ENCODE data around the gene RCC2. TPM values are rescaled to one million over a fixed set of nuclear protein-coding genes. Genes with fewer than 3 reads are reported as not detected.

Gene RCC2
- total RNA-seq, 2 donors from 2014 or later = 112 to 181 TPM

DNA sequence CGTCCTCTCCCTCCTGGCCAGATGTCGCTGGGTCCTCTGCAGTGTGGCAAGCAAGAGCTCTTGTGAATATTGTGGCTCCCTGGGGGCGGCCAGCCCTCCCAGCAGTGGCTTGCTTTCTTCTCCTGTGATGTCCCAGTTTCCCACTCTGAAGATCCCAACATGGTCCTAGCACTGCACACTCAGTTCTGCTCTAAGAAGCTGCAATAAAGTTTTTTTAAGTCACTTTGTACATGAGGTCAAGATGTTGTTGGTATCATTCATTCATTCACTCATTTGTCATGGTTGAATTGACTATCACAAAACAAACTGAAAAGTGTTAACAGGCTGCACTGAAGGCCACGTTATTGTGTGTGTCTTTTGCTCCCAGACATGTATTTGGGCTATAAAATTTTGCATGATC is 75.7 kb downstream of the RCC2 start:
- DNase-seq (ENCODE audit: low spot score) = no peak
- Mint-ChIP-seq H3K4me1 (ENCODE audit: low read depth in 2 of 2) (no peaks in the 10 kb centered on the region), H3K4me3 (no peak overlapping the region), H3K36me3 (no peaks in the 10 kb centered on the region), H3K9me3 (no peaks in the 10 kb centered on the region), H3K27me3 (peaks cover 8 to 14% of the 10 kb centered on the region in 2 donors), H3K27ac (no peak overlapping the region)
- no peak for ATAC-seq

DNA sequence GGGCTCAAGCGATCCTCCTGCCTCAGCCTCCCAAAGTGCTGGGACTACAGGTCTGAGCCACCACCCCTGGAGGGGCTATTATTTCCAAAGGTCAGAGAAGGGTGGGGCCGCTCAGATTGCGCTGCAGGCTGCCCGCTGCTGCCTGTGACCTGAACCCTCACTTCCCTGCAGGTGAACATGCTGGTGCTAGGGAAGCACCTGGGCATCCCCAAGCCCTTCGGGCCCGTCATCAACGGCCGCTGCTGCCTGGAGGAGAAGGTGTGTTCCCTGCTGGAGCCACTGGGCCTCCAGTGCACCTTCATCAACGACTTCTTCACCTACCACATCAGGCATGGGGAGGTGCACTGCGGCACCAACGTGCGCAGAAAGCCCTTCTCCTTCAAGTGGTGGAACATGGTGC is 76.1 kb downstream of the RCC2 start:
- no peak for DNase-seq (ENCODE audit: low spot score)
- Mint-ChIP-seq H3K9me3 (no peaks in the 10 kb centered on the region), H3K27ac (no peak overlapping the region), H3K27me3 (peaks cover 8 to 12% of the 10 kb centered on the region in 2 donors), H3K4me3 (no peak overlapping the region), H3K36me3 (no peaks in the 10 kb centered on the region), H3K4me1 (ENCODE audit: low read depth in 2 of 2) (no peaks in the 10 kb centered on the region)
- no peak for ATAC-seq

DNA sequence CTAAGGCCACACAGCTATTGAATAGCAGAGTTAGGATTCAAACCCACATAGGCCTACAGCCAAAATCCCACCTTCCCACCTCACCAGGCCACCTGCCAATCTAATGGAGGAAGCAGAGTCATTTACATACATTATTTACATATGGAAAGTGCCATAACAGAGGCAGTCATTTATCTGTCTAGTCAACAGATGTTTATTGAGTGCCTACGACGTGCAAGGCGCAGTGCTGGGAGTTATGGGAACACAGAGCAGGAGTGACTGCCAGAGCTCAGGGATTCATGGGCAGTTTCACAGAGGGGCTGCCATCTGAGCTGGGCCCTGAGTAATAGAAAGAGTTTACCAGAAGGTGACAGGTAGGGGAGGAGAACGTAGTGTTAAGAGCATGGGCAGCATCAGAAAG is 77.8 kb downstream of the RCC2 start:
- DNase-seq (ENCODE audit: low spot score) = no peak
- no peak for ATAC-seq
- Mint-ChIP-seq H3K9me3 (no peaks in the 10 kb centered on the region), H3K36me3 (no peaks in the 10 kb centered on the region), H3K27ac (no peak overlapping the region), H3K4me1 (ENCODE audit: low read depth in 2 of 2) (peaks cover 0 to under 1% of the 10 kb centered on the region in 2 donors), H3K4me3 (no peak overlapping the region), H3K27me3 (peaks cover 8% of the 10 kb centered on the region in 2 donors)

DNA sequence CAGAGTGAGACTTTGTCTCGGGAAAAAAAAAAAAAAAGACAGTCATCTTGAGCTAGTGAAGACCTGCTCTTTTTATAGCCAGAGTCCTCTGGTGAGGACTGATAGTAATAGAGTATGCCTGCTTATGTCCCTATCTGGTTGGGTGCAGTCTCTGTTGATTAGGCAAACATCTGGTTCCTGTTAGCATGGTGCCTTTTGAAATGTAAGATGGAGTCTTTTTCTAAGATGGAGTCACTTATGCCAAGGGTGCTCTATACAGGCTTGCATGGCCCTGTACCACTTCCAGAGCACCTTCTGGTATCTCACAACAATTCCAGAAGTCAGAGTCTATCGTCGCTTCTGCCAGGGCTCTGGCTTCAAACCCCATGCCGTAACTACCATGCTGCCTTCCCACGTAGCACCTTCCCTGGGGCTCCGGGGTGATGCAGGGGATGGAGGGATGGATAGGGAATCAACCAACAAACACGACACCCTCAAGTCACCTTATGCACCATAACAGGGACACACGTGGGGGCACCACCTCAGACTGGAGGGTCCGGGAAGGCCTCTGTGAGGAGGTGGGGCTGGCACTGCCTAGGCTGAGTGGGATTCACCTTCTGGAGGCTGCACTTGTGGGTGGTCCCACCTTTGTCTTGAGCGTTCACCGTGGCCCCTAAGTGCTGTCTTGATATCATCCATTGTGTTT is 79.1 kb downstream of the RCC2 start:
- no peaks in the 10 kb centered on the region for H3K9me3 Mint-ChIP-seq
- H3K27me3 Mint-ChIP-seq = peaks cover 8% of the 10 kb centered on the region in 2 donors
- DNase-seq (ENCODE audit: low spot score) (no peak), ATAC-seq (no peak)
- H3K4me3 Mint-ChIP-seq = no peak overlapping the region
- H3K4me1 Mint-ChIP-seq (ENCODE audit: low read depth in 2 of 2) = peaks cover 0 to 4% of the 10 kb centered on the region in 2 donors
- no peak overlapping the region for H3K27ac Mint-ChIP-seq
- H3K36me3 Mint-ChIP-seq = no peaks in the 10 kb centered on the region

DNA sequence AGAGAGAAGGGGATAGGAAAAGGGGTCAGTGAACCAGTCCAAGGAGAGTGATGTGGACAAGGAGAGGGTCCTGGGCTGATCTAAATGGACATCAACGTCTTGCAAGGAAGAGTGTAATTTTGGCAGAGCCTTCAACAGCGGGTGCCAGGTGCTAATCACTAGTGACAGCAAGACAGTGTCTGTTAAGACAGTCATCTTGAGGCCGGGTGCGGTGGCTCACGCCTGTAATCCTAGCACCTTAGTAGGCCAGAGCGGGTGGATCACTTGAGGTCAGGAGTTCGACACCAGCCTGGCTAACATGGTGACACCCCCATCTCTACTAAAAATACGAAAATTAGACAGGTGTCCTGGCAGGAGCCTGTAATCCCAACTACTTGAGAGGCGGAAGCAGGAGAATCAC is 79.7 kb downstream of the RCC2 start:
- H3K27ac Mint-ChIP-seq = no peak overlapping the region
- H3K27me3 Mint-ChIP-seq = peaks cover 8% of the 10 kb centered on the region in 2 donors
- no peak for DNase-seq (ENCODE audit: low spot score)
- H3K4me3 Mint-ChIP-seq = no peak overlapping the region
- peaks cover 0 to 4% of the 10 kb centered on the region in 2 donors for H3K4me1 Mint-ChIP-seq (ENCODE audit: low read depth in 2 of 2)
- H3K9me3 Mint-ChIP-seq = no peaks in the 10 kb centered on the region
- H3K36me3 Mint-ChIP-seq = no peaks in the 10 kb centered on the region
- ATAC-seq = no peak

DNA sequence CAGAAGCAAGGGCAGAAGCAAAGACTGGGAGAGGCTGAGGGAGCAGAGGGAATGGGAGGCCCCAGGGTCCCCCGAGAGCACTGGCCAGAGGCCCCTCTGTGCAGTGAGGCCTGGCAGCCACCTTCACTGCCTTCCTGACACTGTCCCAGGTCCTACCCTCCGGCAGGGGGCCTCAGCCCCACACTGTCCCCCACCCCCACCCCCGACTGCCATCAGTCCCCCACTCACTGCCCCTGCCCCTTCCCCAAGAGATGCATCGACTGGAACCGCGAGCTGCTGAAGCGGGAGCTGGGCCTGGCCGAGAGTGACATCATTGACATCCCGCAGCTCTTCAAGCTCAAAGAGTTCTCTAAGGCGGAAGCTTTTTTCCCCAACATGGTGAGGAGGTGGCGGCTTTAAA is 80.4 kb downstream of the RCC2 start:
- no peak for ATAC-seq

DNA sequence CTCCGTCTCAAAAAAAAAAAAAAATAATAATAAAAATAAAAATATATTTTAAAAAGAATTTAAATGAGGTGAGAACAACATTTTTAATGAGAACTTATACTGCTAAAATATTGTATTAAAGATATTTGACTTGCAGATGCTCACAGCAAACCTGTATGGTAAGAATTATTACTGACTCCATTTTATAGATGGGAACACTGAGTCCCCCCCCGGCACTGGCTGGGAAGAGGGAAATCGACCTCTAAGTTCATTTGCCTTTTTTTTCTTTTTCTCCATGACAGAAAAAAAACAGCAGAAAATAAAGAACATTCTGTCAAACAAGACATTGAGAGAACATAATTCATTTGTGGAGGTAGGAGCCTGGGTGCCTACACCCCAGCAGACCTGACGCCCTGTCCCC is 80.9 kb downstream of the RCC2 start:
- Mint-ChIP-seq H3K9me3 (no peaks in the 10 kb centered on the region), H3K36me3 (no peaks in the 10 kb centered on the region), H3K4me1 (ENCODE audit: low read depth in 2 of 2) (peaks cover 0 to 4% of the 10 kb centered on the region in 2 donors), H3K27me3 (peaks cover 2 to 8% of the 10 kb centered on the region in 2 donors), H3K4me3 (no peak overlapping the region), H3K27ac (no peak overlapping the region)
- no peak for ATAC-seq
- no peak for DNase-seq (ENCODE audit: low spot score)

More for the DNA sequence above, 80.4 kb downstream of the RCC2 start:
- peaks cover 0 to 4% of the 10 kb centered on the region in 2 donors for H3K4me1 Mint-ChIP-seq (ENCODE audit: low read depth in 2 of 2)
- H3K27me3 Mint-ChIP-seq = peaks cover 6 to 8% of the 10 kb centered on the region in 2 donors
- H3K4me3 Mint-ChIP-seq = no peak overlapping the region
- no peaks in the 10 kb centered on the region for H3K36me3 Mint-ChIP-seq
- H3K27ac Mint-ChIP-seq = no peak overlapping the region
- H3K9me3 Mint-ChIP-seq = no peaks in the 10 kb centered on the region
- DNase-seq (ENCODE audit: low spot score) = no peak

Other genes with a start within 250 kb of the RCC2 start
- gene PADI1, start 234.5 kb downstream of the RCC2 start, total RNA-seq = not detected
- not detected for gene PADI3, start 190.6 kb downstream of the RCC2 start, total RNA-seq
- gene PADI4, start 131.5 kb downstream of the RCC2 start, total RNA-seq = under 1 TPM; 0.33 to 0.86 TPM
- gene PADI6, start 67.5 kb downstream of the RCC2 start, total RNA-seq = not detected
- gene ARHGEF10L, start 100.0 kb upstream of the RCC2 start, total RNA-seq = not detected